NCI-H524 (cell line): Measurements from ENCODE around the gene KISS1R.
"Not testable (repeated sequence)": the region's sequence is repeated elsewhere in the genome, so short reads cannot be mapped to it uniquely, and the experiment has no call there.

Source experiments
- DNase-seq, 2 experiments: peaks; one replicate each; lab custom pipeline; 2025; lab: John Stamatoyannopoulos, UW

Gene KISS1R

DNA sequence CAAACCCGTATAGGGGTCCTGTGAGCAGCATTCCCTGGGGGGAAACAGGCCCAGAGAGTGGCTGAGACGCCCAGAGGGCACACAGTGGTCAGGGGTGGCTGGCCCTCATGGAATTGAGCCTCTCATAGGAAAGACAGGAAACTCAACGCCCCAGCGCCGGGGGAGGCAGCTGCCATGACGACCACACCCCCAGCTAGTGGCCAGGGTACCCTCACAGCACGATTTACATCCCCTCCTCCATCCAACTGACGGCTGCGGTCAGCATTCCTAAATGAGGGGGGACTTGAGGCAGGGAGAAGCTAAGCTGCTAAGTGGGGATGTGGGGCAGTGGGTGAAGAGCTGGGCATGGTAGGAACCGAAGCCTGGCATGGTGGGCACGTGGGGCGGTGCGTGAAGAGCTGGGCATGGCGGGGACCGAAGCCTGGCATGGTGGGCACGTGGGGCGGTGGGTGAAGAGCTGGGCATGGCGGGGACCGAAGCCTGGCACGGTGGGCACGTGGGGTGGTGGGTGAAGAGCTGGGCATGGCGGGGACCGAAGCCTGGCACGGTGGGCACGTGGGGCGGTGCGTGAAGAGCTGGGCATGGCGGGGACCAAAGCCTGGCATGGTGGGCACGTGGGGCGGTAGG is 34.1 kb upstream of the KISS1R start:
- DNase-seq, result no peak

DNA sequence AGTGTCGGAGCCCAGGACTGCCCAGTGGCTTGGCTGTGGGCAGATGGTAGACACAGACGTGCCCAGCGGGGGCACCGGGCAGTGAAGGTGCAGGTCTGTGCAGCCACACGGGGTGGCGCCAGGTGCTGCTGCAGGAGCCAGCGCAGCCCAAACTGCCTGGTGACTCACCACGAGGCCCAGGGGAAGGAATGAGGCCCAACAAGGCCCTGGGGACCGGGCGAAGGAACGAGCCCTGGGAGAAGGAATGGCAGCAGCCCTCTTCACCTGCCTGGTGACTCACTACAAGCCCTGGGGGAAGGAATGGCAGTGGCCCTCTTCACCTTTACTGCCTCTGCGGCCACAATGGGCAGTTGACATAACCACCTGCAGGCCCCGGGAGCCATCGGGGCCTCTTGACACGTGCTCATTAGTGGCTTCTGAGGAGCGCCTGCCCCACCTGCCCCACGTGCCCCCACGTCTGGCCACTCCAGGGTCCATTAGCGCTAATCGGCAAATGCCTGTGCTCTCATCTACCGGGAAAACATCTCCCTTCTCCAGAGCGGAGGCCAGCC is 33.4 kb upstream of the KISS1R start:
- peak in 1 of 2 experiments; percentile 78 for DNase-seq

DNA sequence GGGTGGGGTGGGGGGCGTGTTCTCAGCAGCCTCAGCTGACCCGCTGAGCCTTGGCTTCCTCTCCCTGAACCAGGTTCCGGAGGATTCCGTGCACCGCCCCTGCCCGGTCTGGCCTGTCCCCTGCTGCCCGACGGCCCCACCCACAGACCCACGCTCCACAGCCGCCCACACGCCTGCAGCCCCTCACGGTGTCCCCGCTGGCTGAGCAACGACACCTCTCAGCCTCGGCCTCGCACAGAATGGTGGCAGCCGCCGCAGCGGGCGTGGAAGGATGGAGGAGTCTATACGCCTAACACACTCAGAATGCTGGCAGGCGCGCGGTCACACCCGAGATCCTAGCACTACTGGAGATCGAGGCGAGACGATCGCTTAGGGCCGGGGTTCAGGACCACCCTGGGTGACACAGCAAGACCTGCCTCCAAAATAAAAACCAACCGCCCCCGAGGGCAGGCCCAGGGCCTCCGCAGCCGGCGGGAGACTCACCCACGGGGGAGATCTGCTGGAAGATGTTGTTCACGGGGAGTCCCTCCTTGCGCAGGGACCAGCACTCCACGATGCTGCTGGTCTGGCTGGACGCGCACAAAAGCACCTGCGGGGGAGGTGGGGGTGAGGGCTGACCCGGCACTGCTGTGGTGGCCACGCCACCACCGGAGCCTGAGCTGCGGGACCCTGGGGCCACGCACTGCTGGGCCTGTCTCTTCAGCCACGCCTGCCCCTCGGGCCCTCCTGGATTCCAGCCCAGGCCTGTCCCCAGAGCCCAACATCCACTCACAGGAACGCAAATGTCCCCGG is 32.5 kb upstream of the KISS1R start:
- no peak for DNase-seq

DNA sequence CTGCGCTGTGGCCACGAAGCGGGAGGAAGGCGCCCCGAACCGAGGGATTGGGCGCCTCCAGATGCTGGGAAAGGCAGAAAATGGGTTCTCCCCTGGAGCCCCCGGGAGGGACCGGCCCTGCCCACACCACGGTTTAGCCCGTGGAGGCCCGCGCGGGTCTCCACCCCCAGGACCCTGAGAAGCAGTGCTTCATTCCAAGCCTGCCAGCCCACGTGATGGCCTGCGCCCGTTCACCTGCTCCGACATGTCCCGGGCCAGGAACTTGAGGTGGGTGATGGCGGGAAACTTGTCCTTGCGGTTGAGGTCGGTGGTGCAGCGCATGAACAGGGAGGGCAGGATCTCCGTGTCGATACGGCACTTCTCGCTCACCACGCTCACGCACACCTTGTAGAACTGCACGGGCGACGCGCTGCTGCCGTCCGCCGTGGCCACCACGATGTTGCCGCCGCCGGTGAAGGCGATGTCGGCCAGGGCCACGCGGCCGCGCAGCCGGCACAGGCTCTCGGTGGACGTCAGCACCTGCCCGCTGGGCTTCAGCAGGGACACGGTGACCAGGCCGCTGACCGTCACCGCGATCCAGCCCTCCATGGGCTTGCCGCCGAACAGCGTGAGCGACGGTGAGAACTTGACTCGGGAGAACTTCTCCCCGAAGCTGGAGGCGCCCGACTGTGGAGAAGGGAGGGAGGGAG is 31.5 kb upstream of the KISS1R start:
- DNase-seq, result no peak

DNA sequence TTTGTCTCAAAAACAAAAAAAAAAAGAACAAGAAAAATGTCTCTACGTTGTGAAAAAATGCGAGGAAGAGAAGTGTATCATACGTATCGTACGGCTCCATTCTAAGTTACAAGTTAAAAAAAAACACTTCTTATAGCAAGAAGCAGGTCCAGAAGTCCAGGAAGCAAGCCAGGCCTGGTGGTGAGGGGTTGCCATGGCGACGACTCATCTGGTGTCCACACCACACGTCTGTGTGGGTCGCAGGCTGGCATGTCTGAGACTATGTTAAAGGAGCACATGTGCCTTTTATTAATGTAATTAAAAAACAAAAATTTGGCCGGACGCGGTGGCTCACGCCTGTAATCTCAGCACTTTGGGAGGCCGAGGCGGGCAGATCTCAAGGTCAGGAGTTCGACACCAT is 30.1 kb upstream of the KISS1R start:
- no peak for DNase-seq

DNA sequence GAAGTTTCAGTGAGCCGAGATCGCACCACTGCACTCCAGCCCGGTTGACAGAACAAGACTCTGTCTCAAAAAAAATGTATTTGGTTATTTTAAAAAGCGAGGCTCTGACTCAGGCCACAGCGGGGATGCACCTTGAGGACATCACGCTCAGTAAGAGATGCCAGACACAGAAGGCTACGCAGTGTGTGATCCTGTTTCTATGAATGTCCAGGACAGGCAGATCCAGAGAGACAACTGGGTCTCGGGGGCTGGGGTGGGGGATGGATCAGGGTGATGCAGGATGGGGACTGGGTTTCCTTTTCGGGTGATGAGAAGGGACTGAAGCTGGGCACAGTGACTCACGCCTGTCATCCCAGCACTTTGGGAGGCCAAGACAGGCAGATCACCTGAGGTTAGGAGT is 29.5 kb upstream of the KISS1R start:
- no peak for DNase-seq

DNA sequence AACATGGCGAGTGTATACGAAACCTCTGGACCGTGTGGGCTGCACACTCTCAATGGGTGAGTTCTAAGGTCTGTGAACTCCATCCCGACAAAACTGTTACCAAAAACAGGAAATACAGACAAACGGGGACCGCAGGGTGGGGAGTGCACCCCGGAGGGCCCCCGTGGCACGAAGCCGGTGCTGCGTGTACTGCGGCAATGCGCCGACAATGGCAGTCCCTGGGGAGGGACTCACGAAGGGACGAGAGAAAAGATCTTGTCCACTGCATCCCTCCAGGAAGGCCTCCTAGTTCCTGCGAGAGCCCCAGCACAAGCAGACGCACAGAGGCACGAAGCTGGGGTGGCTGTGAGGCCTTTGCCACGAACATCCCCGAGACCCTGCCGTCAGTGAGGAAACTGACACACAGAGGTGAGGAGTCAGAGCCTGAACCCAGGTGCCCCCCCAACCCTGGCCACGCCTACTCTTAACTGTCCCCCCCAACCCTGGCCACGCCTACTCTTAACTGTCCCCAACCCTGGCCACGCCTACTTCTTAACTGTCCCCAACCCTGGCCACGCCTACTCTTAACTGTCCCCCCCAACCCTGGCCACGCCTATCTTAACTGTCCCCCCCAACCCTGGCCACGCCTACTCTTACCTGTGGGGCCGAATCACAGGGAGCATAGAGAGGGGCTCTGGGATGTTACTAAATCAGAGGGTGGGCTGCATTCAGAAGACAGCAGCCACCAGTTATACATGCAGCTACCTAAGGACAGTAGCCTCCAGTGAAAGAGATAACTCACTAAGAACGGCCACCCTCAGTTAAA is 28.4 kb upstream of the KISS1R start:
- DNase-seq, result no peak

DNA sequence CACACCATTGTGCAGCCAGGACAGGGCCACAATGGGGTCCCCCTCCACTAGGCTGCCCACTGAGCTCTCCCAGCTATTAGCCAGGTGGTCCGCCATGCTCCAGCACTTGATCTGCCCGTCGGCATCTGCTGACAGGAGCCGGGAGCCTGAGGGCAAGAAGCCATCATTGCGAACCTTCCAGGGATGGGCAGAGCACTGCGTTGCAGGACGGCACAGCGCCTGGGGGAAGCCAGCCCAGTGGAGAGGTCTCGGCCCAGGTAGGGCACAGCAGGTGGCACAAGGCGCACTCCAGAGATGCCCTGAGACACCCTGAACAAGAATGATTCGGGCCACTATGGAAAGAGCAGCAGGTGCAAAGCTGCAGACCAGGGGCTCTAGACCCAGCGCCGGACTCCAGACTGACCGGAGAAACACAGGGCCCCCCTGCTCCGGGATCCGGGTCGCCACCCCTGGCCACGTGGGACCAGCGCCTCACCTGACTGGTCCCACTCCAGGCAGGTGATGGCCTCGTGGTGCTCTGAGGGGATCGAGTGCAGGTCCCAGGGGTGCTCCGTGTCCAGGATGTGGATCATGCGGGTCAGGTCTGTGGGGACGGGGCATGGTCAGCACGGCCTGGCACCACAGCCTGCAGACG is 27.4 kb upstream of the KISS1R start:
- DNase-seq, result no peak

DNA sequence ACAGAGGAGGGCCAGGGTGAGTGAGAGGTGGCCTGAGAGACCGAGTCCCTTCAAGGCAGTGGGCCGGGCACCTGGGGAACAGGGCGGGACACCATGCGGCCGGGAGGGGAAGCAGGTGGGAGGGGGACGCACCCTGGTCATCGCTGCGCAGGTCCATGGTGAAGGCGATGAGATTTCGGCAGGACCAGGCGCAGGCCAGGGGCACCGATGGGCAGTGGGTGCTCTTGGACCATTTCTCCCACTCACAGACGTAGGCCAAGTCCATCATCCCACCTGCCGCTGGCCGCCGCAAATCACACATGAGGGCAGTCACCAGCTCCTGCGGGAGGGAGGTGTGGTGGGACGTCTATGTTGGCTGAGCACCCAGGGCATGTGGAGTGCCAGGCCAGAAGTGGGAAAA is 26.3 kb upstream of the KISS1R start:
- DNase-seq, result no peak

DNA sequence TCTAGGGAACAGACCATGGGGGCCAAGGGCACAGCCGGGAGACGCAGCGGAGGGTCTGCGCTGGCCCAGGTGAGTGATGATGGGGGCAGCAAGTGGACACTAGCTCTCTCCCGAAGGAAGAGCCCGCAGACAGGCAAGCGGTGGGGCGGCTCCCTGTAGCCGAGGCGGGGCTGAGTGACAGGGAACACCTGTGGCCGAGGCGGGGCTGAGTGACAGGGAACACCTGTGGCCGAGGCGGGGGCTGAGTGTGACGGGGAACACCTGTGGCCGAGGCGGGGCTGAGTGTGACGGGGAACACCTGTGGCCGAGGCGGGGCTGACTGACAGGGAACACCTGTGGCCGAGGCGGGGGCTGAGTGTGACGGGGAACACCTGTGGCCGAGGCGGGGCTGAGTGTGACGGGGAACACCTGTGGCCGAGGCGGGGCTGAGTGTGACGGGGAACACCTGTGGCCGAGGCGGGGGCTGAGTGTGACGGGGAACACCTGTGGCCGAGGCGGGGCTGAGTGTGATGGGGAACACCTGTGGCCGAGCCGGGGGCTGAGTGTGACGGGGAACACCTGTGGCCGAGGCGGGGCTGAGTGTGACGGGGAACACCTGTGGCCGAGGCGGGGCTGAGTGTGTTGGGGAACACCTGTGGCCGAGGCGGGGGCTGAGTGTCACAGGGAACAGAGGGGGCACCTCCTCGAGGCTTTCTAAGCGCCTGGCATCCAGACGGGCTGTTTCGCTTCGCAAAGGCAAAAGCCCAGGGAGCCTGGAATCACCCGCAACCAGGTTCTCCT is 25.5 kb upstream of the KISS1R start:
- DNase-seq, result not testable (repeated sequence)

DNA sequence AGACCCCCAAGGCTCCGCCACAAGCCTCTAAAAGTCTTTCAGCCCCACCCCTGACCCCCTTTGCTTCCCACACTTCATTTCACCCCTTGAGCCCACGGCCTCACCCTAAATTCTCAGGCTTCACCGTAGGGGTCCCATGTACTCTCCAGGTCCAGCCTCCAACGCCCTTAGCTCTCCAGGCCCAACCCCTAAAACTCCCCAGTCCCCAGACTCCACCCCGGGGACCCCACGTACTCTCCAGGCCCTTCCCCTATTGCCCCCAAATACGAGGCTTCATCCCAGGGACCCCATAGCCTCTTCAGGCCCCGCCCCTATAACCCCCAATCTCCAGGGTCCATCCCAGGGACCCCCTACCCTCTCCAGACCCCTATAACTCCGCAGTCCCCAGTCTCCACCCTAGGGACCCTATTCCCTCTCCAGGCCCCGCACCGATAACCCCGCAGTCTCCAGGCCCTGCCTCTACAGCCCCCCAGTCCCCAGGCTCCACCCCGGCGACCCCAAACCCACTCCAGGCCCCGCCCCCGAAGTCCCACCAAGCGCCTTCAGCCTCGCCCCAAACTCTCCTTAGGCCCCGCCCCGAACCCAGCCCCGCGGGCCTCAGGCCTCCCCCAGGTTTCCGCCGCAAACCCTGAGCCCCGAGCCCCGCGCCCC is 24.8 kb upstream of the KISS1R start:
- no peak for DNase-seq

DNA sequence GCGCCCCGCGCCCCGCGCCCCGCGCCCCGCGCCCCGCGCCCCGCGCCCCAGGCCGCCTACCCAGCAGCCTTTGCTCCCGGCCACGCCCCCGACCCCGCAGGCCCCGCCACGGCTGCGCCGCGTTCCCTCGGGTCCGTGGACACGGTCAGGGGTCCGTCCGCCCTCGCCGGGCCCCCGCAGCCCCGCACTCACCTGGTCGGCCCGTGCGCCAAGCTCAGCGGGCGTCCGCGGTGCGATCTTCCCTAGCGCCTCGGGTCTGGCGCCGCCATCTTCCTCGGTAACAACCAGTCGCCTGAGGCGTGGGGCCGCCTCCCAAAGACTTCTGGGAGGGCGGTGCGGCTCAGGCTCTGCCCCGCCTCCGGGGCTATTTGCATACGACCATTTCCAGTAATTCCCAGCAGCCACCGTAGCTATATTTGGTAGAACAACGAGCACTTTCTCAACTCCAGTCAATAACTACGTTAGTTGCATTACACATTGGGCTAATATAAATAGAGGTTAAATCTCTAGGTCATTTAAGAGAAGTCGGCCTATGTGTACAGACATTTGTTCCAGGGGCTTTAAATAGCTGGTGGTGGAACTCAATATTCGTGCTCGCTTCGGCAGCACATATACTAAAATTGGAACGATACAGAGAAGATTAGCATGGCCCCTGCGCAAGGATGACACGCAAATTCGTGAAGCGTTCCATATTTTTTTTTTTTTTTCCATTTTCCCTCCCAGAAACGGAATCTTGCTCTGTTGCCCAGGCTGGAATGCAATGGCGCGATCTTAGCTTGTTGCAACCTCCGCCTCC is 24.0 kb upstream of the KISS1R start, which contains the start of the genes MED16 and RNU6-9:
TSS of gene MED16 (minus strand) at position 294 of the 796 bp plus-strand sequence. CDS start 2,056 bp downstream, outside the sequence.
TSS of gene RNU6-9 (plus strand) at position 591 of the 796 bp plus-strand sequence.
- DNase-seq, result peak; percentile 75 to 95

DNA sequence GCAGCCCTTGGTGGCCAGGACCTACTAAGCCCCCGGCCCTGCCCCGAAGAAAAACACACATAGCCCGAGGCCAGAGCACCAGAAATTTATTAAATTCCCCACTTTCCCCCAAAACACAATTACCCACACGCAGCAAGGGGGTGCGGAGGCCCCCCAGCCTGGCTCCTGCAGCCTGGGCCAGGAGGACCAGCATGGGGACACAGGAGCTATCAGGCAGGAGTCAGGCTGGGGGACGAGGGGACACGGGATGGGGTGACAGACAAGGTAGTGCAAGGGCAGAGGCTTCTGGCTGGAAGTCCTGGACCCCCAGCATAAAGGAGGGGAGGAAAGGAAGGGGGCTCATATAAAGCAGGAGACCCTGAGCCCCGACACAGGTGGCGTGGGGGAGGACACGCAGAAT is 20.7 kb upstream of the KISS1R start:
- DNase-seq, result no peak

DNA sequence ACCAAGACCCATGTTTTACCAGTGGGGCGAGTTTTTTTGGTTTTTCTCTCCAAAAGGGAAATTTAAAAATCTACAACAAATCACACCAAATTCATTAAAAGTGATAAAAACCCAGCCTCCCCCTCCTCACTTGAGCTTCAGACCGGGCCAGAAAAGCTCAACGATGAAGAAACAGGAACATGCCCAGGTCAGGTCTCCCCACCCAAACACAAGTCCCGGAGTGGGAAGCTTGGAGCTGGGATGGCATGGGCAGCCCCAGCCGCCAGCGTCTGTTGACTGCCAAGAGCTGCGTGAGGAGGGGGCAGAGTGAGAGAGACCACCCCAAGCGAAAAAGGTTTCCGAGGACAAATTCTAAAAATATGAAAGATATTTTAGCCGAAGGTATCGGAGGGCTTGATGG is 20.1 kb upstream of the KISS1R start:
- no peak for DNase-seq

DNA sequence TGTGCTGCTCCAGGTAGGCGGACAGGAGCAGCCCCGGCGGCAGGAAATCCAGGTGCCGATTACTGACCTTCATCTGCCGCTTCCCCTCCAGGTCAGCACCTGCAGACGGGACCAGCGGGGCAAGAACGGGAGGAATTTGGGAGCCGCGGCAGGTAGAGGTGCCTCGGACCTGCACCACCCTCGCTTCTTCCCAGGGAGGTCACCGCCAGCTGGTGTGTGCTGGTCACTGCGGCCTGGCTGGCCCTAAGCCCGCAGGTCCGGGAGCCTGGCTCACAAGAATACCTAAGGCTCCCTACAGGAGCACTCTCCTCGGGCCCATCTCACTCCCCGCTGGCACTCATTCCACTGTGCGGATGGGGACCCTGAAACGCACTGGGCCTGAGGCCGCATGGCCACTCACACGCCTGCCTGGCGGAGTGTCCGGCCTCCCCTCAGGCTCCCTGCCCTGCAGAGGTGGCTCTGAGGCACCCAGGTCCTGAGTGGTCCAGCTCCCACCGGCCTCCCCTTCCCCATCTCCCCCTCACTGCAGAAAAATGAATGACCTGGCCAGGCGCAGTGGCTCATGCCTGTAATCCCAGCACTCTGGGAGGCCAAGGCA is 19.6 kb upstream of the KISS1R start:
- DNase-seq, result no peak

DNA sequence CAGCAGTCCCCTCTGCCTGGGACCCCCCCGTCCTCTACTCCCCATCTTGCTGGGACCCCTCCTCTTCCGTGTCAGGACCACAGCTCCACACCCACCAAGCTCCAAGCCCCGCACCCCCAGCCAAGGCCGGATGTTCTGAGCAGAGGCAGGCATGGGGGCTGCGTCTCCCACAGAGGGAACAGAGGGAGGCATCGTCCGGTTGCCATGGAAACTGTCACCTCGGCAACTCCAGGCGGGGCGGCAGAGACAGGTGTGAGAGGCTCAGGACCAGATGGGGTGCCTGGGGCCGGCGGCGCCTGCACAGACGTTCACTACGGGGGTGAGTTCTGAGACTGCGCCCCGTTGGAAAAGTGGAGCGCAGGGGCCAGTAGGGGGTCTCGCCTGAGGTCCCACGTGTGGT is 18.5 kb upstream of the KISS1R start:
- DNase-seq, result peak; percentile 87 to 95

DNA sequence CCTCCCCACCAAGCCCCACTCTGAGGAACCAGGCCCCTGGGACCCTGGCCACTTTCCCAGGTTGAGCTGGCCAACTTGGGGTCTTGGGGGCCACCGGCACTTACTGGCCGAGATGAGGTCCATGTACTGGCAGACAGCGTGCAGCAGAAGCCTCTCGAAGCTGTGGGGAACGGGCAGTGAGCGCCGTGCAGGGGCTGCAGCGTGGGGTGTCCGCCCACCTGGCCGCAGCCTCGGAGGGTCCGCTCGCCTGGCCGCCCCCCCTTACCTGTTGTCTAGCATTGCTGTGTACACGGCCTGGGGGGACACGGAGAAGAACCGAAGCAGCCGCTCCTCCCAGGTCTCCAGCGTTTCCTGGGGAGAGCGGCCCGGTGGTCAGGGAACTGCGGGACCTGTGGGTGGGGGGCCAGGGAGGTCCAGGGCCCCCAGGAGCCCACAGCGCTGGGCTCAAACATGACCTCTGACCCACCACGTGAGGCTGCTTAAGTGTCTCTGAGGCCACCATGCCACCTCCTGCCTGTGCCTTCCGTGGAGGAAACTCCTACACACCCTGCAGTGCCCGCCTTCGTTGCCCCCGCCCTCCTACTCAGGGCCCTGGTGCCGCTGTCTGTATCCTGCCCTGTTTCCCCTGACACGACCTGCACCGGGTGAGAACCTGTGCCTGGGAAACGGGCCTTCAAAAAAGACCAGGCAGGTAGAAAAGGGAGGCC is 17.6 kb upstream of the KISS1R start:
- DNase-seq, result no peak

DNA sequence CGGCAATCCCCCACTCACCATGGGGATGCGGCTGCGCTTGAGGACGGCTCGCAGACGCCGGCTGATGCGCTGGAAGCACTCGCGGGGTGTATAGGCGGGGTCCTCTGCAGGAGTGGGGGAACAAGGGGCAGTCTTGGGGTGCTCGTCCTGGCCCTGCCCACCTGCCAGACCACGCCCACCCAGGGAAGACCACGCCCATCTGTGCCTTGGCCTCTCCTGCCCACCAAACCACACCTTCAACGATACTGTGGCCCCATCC is 17.2 kb upstream of the KISS1R start:
- DNase-seq, result no peak
